GM23338 (cell line): ENCODE measurements around the gene USP1. TPM values are rescaled to one million over a fixed set of nuclear protein-coding genes. Genes with fewer than 3 reads are reported as not detected.

Experiments used
- CREB1 ChIP-seq: fragments of 250-450 bp; sonication (Bioruptor Pico); IDR thresholded peaks from 2 replicates; pipeline ENCODE4 v1.5.0; 2020; ENCODE audit warnings: low read depth, mild to moderate bottlenecking, moderate library complexity
- ETS1 ChIP-seq: IDR thresholded peaks from 2 replicates; pipeline ENCODE4 v1.6.1; 2016; ENCODE audit warnings: antibody characterized with exemption
- EZH2phosphoT487 ChIP-seq: fragments of 200-600 bp; sonication (generic); IDR thresholded peaks from one replicate; pipeline ENCODE4 v1.8.1; 2018; ENCODE audit warnings: antibody characterized with exemption; ENCODE audit not compliant: unreplicated experiment
- JUNB ChIP-seq: IDR thresholded peaks from one replicate; pipeline ENCODE4 v1.6.1; 2016; ENCODE audit warnings: antibody characterized with exemption; ENCODE audit not compliant: unreplicated experiment
- NANOG ChIP-seq: IDR thresholded peaks from 2 replicates; pipeline ENCODE4 v1.6.1; 2016; ENCODE audit warnings: antibody characterized with exemption, borderline replicate concordance
- POLR2AphosphoS5 ChIP-seq: IDR thresholded peaks from 2 replicates; pipeline ENCODE4 v1.6.1; 2016; ENCODE audit warnings: antibody characterized with exemption, low read depth
- REST ChIP-seq: IDR thresholded peaks from one replicate; pipeline ENCODE4 v1.6.1; 2018; ENCODE audit warnings: antibody characterized with exemption; ENCODE audit not compliant: unreplicated experiment
- STAT1 ChIP-seq: IDR thresholded peaks from one replicate; pipeline ENCODE4 v1.6.1; 2016; ENCODE audit warnings: antibody characterized with exemption; ENCODE audit not compliant: unreplicated experiment
- ZNF114 ChIP-seq: fragments of 250-450 bp; sonication (Bioruptor Pico); IDR thresholded peaks from 2 replicates; pipeline ENCODE4 v1.5.0; 2020; ENCODE audit warnings: mild to moderate bottlenecking, moderate library complexity
- ZNF462 ChIP-seq: fragments of 250-450 bp; sonication (Bioruptor Pico); IDR thresholded peaks from 2 replicates; pipeline ENCODE4 v1.5.0; 2020; ENCODE audit warnings: mild to moderate bottlenecking, moderate library complexity
- polyA plus RNA-seq: library from polyadenylated mRNA; unstranded; fragments of >200 nt; fragmentation: Nextera tagmentation; extraction: Ambion mirVana; gene quantifications from 2 replicates; pipeline ENCODE4 v1.2.1, GENCODE V29; 2016
- total RNA-seq: library from RNA; depleted of rRNA; stranded (reverse); fragments of >200 nt; shearing (Covaris generic); gene quantifications from 2 replicates; pipeline ENCODE4 v1.2.3, GENCODE V29; 2014

The USP1 gene
- total and polyA plus RNA-seq, 2 experiments from 2014 or later = 45.6 to 74.6 TPM

- TF ChIP-seq ZNF462 (CRISPR knock-in tag) (no peak), POLR2AphosphoS5 (no peak), REST (no peak), NANOG (no peak), CREB1 (CRISPR knock-in tag) (no peak), ETS1 (no peak), STAT1 (no peak), EZH2phosphoT487 (no peak), JUNB (no peak), ZNF114 (CRISPR knock-in tag) (no peak)
Measured at GRCh38 chr1:62492521-62492920, 55.7 kb downstream of the USP1 start (continued).
